Nephron (organoid): ENCODE measurements around the gene ZEB2.
A peak's percentile ranks its signal among the peaks of the same experiment; 100 is the strongest.

Source experiments
- H3K27ac Mint-ChIP-seq, 3 experiments: 2 replicates each; pipeline ENCODE4 v1.8.0; 2020; ENCODE audit warnings: mixed read lengths in 3 of 3, mild to moderate bottlenecking in 2 of 3, moderate library complexity in 1 of 3
- H3K27me3 Mint-ChIP-seq: 2 replicates; pipeline ENCODE4 v1.8.0; 2021; ENCODE audit warnings: low read depth, mild to moderate bottlenecking, moderate library complexity, mixed read lengths
- H3K36me3 Mint-ChIP-seq: 2 replicates; pipeline ENCODE4 v1.8.0; 2020; ENCODE audit warnings: low read depth, mixed read lengths
- H3K4me1 Mint-ChIP-seq: 2 replicates; pipeline ENCODE4 v1.8.0; 2020; ENCODE audit warnings: mixed read lengths
- H3K4me3 Mint-ChIP-seq, 3 experiments: 2 replicates each; pipeline ENCODE4 v1.8.0; 2020; ENCODE audit warnings: mild to moderate bottlenecking in 3 of 3, mixed read lengths in 3 of 3, moderate library complexity in 2 of 3
- H3K9me3 Mint-ChIP-seq: 2 replicates; pipeline ENCODE4 v1.8.0; 2020; ENCODE audit warnings: mixed read lengths
- TF ChIP-seq, protein P1 (sequence below), 3 experiments: fragments of 200-600 bp; sonication (generic); IDR thresholded peaks; one replicate each; pipeline ENCODE4 v1.5.0; 2021; ENCODE audit warnings: antibody characterized with exemption in 3 of 3; ENCODE audit not compliant: unreplicated experiment in 3 of 3

Gene ZEB2

DNA sequence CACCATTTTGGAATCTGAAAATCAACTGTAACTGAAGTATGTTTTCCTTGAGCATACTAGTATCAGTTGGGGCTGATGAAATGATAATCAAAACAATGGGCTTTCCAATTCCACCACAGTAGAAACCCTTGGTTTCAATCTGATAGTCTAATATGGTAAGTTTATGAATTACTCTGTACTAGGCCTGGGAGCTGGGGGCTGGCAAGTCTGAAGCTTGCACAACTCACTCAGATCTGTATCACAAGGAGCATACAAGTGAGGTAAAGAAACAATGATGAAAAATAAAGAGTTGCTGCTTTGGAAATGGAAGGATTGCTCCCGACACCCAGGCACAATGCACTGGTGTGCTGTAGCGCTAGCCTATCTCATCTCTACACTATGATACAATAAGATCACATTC lies 19.4 kb downstream of the ZEB2 start:
- peak overlapping the region in 2 of 3 experiments; percentile 63 to 99 for H3K27ac Mint-ChIP-seq
- peaks cover 41% of the 10 kb centered on the region for H3K36me3 Mint-ChIP-seq
- H3K4me3 Mint-ChIP-seq, result no peak overlapping the region
- peaks cover 80% of the 10 kb centered on the region for H3K4me1 Mint-ChIP-seq
- no peaks in the 10 kb centered on the region for H3K9me3 Mint-ChIP-seq
- no peaks in the 10 kb centered on the region for H3K27me3 Mint-ChIP-seq
- TF ChIP-seq, protein P1, sequence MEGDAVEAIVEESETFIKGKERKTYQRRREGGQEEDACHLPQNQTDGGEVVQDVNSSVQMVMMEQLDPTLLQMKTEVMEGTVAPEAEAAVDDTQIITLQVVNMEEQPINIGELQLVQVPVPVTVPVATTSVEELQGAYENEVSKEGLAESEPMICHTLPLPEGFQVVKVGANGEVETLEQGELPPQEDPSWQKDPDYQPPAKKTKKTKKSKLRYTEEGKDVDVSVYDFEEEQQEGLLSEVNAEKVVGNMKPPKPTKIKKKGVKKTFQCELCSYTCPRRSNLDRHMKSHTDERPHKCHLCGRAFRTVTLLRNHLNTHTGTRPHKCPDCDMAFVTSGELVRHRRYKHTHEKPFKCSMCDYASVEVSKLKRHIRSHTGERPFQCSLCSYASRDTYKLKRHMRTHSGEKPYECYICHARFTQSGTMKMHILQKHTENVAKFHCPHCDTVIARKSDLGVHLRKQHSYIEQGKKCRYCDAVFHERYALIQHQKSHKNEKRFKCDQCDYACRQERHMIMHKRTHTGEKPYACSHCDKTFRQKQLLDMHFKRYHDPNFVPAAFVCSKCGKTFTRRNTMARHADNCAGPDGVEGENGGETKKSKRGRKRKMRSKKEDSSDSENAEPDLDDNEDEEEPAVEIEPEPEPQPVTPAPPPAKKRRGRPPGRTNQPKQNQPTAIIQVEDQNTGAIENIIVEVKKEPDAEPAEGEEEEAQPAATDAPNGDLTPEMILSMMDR (IDR thresholded peaks at IDR 0.05; ENCODE audit: unreplicated experiment in 3 of 3), result no peak

DNA sequence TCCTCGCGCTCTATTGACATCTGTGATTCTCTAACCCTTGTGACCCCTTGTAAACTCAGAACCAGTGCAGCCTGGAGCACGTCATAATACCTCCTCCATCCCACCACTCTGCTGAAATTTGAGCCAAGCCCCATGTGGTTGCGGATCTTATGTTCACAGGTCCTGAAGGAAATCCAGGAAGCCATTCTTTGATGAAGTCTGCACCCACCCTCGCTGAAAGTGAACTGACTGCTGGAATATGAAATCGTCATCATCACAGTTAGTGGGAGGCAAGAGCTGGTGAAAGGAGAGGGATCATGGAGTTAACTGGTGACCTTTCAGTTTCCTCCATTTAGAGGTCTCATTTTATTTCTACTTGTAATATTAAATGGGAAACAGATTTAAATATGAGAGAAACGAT lies 21.6 kb downstream of the ZEB2 start:
- no peaks in the 10 kb centered on the region for H3K27me3 Mint-ChIP-seq
- H3K27ac Mint-ChIP-seq, result peak overlapping the region in 2 of 3 experiments; percentile 12 to 20
- TF ChIP-seq, protein P1 (IDR thresholded peaks at IDR 0.05; ENCODE audit: unreplicated experiment in 3 of 3), result no peak
- no peaks in the 10 kb centered on the region for H3K9me3 Mint-ChIP-seq
- no peak overlapping the region for H3K4me3 Mint-ChIP-seq
- peaks cover 55% of the 10 kb centered on the region for H3K36me3 Mint-ChIP-seq
- H3K4me1 Mint-ChIP-seq, result peaks cover 69% of the 10 kb centered on the region

DNA sequence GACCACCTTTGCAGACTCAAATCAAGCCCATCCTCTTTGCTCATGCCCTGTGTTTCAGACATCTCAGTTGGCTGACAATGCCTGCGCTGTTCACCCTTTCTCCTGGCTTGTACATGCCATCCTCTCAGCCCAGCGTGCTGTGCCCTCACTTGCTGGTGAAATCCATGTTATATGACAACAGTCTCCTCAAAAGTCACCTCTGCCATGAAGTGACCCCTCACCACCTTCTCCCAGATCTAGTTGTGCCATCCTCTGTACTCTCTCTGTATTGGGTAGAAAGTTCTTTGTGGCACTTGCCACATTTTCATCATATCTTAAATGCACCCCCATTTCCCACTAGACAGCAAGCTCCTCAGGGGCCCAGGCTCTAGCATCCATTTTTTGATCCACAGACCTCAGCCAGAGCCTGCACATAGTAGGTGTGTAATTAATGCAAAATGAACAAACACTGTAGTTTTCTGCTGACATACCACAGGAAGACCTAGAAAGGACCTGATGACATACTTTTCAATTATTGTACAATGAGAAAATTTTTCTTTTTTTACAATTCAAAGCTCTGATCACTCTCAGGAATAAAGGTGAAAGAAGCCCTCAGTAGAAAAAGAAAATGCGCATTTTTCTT lies 22.8 kb downstream of the ZEB2 start:
- H3K9me3 Mint-ChIP-seq, result no peaks in the 10 kb centered on the region
- peaks cover 62% of the 10 kb centered on the region for H3K4me1 Mint-ChIP-seq
- H3K36me3 Mint-ChIP-seq, result peaks cover 63% of the 10 kb centered on the region
- H3K27me3 Mint-ChIP-seq, result no peaks in the 10 kb centered on the region
- TF ChIP-seq, protein P1 (IDR thresholded peaks at IDR 0.05; ENCODE audit: unreplicated experiment in 3 of 3), result no peak
- no peak overlapping the region for H3K4me3 Mint-ChIP-seq
- H3K27ac Mint-ChIP-seq, result peak overlapping the region; percentile 39 to 64 (median 58)

DNA sequence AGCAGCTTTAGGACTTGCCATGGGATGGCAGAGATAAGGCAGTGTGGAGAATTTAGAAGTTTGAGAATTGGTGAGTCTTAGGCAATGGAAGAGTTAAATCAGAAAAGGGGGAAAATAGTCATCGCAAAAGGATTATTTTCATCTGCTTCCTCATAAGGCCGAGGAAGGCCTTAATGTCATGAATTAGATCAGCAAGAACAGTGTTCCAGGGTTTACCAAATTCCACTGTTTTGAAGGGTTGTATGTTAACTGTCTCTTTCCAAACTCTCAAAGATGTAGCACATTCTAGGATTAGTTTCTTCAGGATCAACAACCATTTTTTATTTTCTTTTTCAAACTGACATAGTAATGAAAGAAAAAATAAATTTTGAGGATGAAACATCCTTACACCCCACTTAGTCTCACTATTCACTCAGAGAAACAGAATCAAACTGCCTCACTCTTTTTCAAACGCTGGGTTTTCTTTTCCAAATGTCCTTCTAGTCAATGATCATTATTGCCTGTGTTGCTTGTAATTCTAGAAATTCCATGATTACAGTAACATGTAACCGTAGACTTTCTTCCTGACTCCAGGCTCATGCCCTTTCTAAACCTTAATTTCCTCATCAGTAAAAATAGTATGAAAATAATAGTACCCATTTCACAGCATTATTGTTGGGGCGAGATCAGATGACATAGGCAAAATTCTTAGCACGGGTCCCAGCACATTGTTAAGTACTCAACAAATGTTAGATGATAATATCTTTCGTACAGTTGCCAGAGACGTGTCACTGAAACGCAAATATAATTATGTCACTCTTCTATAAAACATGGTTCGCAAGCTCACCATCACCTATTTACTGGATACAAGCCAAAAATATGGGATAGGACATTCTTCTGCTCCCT lies 23.6 kb downstream of the ZEB2 start:
- H3K9me3 Mint-ChIP-seq, result no peaks in the 10 kb centered on the region
- H3K4me3 Mint-ChIP-seq, result no peak overlapping the region
- no peaks in the 10 kb centered on the region for H3K27me3 Mint-ChIP-seq
- peak overlapping the region; percentile 58 to 77 (median 64) for H3K27ac Mint-ChIP-seq
- TF ChIP-seq, protein P1 (IDR thresholded peaks at IDR 0.05; ENCODE audit: unreplicated experiment in 3 of 3), result no peak
- H3K36me3 Mint-ChIP-seq, result peaks cover 66% of the 10 kb centered on the region
- peaks cover 55% of the 10 kb centered on the region for H3K4me1 Mint-ChIP-seq

DNA sequence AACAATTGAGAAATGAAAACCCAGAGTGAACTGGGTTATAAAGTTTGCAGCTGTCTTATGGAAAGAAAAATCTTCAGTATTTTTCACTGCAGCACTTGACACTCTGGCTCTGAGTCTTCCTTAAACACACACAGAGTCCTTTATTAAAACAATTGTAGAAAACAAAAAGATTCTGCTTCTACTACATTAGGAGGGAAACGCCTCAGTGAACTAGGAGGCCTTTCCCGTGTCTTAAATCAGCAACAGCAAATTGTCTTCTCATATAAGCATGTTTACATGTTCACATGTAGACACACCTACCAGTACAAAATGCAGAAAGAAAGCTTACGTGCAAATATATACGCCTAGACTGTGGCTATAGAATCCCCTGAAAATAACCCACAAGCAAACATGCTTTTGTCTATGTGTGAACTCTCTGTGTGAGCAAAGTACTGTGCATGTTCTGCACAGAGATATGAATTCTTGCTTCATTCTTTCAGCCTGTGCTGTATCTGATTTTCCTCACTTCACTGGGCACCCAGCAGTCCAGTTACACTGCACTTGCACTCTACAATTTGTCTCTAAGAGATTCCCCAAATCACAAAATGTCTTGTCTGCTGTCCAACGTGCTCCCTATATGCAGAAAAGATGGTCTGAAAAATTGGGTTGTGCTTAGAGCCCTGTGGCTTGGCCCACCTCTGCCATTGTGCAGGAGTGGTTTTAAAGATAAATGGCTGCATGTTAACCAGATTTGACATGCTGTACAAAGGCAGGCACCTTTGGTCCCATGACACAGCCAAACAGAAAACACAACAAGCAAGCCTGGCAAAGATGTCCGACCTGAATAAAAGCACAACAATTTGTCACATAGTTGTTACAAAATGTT lies 24.5 kb downstream of the ZEB2 start:
- no peaks in the 10 kb centered on the region for H3K27me3 Mint-ChIP-seq
- peaks cover 47% of the 10 kb centered on the region for H3K4me1 Mint-ChIP-seq
- TF ChIP-seq, protein P1 (IDR thresholded peaks at IDR 0.05; ENCODE audit: unreplicated experiment in 3 of 3), result no peak
- peaks cover 65% of the 10 kb centered on the region for H3K36me3 Mint-ChIP-seq
- peak overlapping the region; percentile 58 to 77 (median 64) for H3K27ac Mint-ChIP-seq
- no peaks in the 10 kb centered on the region for H3K9me3 Mint-ChIP-seq
- peak overlapping the region in 1 of 3 experiments; percentile 13 for H3K4me3 Mint-ChIP-seq
